Breast epithelium (tissue), 4 donors: ENCODE data around the gene CNNM3. TPM values are rescaled to one million over a fixed set of nuclear protein-coding genes. Genes with fewer than 3 reads are reported as not detected.

ENCODE experiments used
- DNase-seq, 2 donors: peaks; one replicate each; pipeline ENCODE4 v3.0.0-alpha.2; 2019; ENCODE audit warnings: low spot score in 2 of 2
- H3K27ac ChIP-seq, 2 donors: fragments of 200-600 bp; sonication (generic) in 1 of 2; one replicate each; pipeline ENCODE4 v1.5.1; 2016 to 2019; ENCODE audit warnings: mild to moderate bottlenecking in 1 of 2
- H3K27me3 ChIP-seq, 2 donors: fragments of 200-600 bp; sonication (generic) in 1 of 2; one replicate each; pipeline versions ENCODE4 v1.5.1 to v1.6.0; 2017 to 2019; ENCODE audit warnings: control low read depth in 1 of 2, mild to moderate bottlenecking in 1 of 2
- H3K36me3 ChIP-seq: fragments of 200-600 bp; one replicate; pipeline ENCODE4 v1.5.1; 2019
- H3K4me1 ChIP-seq, 2 donors: fragments of 200-600 bp; sonication (generic); one replicate each; pipeline ENCODE4 v1.5.1; 2016 to 2019; ENCODE audit warnings: control low read depth in 1 of 2
- H3K4me3 ChIP-seq, 3 donors: fragments of 200-600 bp; sonication (generic); 1 replicate in 2 of 3; 2 replicates in 1 of 3; pipeline ENCODE4 v1.5.1; 2016 to 2019; ENCODE audit warnings: mild to moderate bottlenecking in 3 of 3, moderate library complexity in 2 of 3
- H3K9me3 ChIP-seq, 2 donors: fragments of 200-600 bp; sonication (generic) in 1 of 2; one replicate each; pipeline ENCODE4 v1.5.1; 2016 to 2019; ENCODE audit warnings: control low read depth in 1 of 2
- CTCF ChIP-seq, 3 donors: fragments of 450-650 bp; IDR thresholded peaks; one replicate each; pipeline ENCODE4 v1.5.1; 2016 to 2017; ENCODE audit warnings: antibody characterized with exemption in 3 of 3, mild to moderate bottlenecking in 3 of 3, moderate library complexity in 3 of 3
- POLR2A ChIP-seq: fragments of 450-650 bp; IDR thresholded peaks from one replicate; pipeline ENCODE4 v1.6.1; 2016; ENCODE audit warnings: antibody characterized with exemption, mild to moderate bottlenecking, moderate library complexity
- POLR2AphosphoS5 ChIP-seq, 3 donors: sonication (generic); formaldehyde crosslinking; IDR thresholded peaks; one replicate each; pipeline ENCODE4 v1.6.1; 2017; ENCODE audit warnings: antibody characterized with exemption in 3 of 3
- intact Hi-C: fragments of 100-400 bp; cut with DNase I; formaldehyde crosslinking; loops from one replicate; pipeline ENCODE4 v1.15.1; 2023; ENCODE audit warnings: low total_unique reads
- total RNA-seq, 3 donors: library from RNA; depleted of rRNA; stranded (reverse); fragments of >200 nt; gene quantifications; one replicate each; pipeline ENCODE4 v1.1.0, GENCODE V29; 2016

CNNM3 gene
- total RNA-seq, 3 donors from 2014 or later, result 7.5 to 13.8 (median 11.8) TPM

- TF ChIP-seq CTCF (IDR thresholded peaks at IDR 0.05), result no peak
- no peak for TF ChIP-seq POLR2A
- TF ChIP-seq POLR2AphosphoS5 (IDR thresholded peaks at IDR 0.05), result no peak
- DNase-seq, result no peak
- Histone ChIP-seq H3K4me3 (no peak overlapping the region), H3K9me3 (no peaks in the 10 kb centered on the region), H3K4me1 (no peaks in the 10 kb centered on the region), H3K36me3 (no peaks in the 10 kb centered on the region), H3K27me3 (no peaks in the 10 kb centered on the region), H3K27ac (no peak overlapping the region)
- intact Hi-C loops, result no loop called here
Observed at GRCh38 chr2:96826546-96827278, 10.6 kb downstream of the CNNM3 start.

- H3K27ac ChIP-seq, result no peak overlapping the region
- H3K4me1 ChIP-seq, result no peaks in the 10 kb centered on the region
- TF ChIP-seq CTCF (IDR thresholded peaks at IDR 0.05) (no peak), POLR2A (no peak), POLR2AphosphoS5 (IDR thresholded peaks at IDR 0.05) (no peak)
- no peak overlapping the region for H3K4me3 ChIP-seq
- no peaks in the 10 kb centered on the region for H3K9me3 ChIP-seq
- no peaks in the 10 kb centered on the region for H3K27me3 ChIP-seq
- no peak for DNase-seq
- intact Hi-C loops, result no loop called here
- H3K36me3 ChIP-seq, result no peaks in the 10 kb centered on the region
Observed at GRCh38 chr2:96828436-96828835, 12.4 kb downstream of the CNNM3 start.

- no peaks in the 10 kb centered on the region for H3K4me1 ChIP-seq
- intact Hi-C loops, result no loop called here
- H3K4me3 ChIP-seq, result no peak overlapping the region
- no peak overlapping the region for H3K27ac ChIP-seq
- H3K27me3 ChIP-seq, result no peaks in the 10 kb centered on the region
- DNase-seq, result no peak
- no peaks in the 10 kb centered on the region for H3K36me3 ChIP-seq
- no peaks in the 10 kb centered on the region for H3K9me3 ChIP-seq
- TF ChIP-seq POLR2A, result no peak
Observed at GRCh38 chr2:96828874-96829273, 12.8 kb downstream of the CNNM3 start.

- Histone ChIP-seq H3K36me3 (no peaks in the 10 kb centered on the region), H3K27ac (no peak overlapping the region), H3K4me3 (no peak overlapping the region), H3K27me3 (no peaks in the 10 kb centered on the region), H3K9me3 (no peaks in the 10 kb centered on the region), H3K4me1 (no peaks in the 10 kb centered on the region)
- no peak for TF ChIP-seq POLR2A
- TF ChIP-seq POLR2AphosphoS5 (IDR thresholded peaks at IDR 0.05), result no peak
- no peak for TF ChIP-seq CTCF (IDR thresholded peaks at IDR 0.05)
- intact Hi-C loops, result no loop called here
- no peak for DNase-seq
Observed at GRCh38 chr2:96830044-96830562, 14.0 kb downstream of the CNNM3 start.

GRCh38 chr2:96831679-96832078, 15.6 kb downstream of the CNNM3 start:
- no peaks in the 10 kb centered on the region for H3K4me1 ChIP-seq
- H3K36me3 ChIP-seq, result no peaks in the 10 kb centered on the region
- DNase-seq, result no peak
- H3K4me3 ChIP-seq, result no peak overlapping the region
- H3K27me3 ChIP-seq, result no peaks in the 10 kb centered on the region
- no peak for TF ChIP-seq POLR2AphosphoS5 (IDR thresholded peaks at IDR 0.05)
- TF ChIP-seq POLR2A, result no peak
- no peak for TF ChIP-seq CTCF (IDR thresholded peaks at IDR 0.05)
- H3K27ac ChIP-seq, result no peak overlapping the region
- no peaks in the 10 kb centered on the region for H3K9me3 ChIP-seq
- intact Hi-C loops, result no loop called here
